ENCODE data around the gene GINS2.

The GINS2 gene

DNA sequence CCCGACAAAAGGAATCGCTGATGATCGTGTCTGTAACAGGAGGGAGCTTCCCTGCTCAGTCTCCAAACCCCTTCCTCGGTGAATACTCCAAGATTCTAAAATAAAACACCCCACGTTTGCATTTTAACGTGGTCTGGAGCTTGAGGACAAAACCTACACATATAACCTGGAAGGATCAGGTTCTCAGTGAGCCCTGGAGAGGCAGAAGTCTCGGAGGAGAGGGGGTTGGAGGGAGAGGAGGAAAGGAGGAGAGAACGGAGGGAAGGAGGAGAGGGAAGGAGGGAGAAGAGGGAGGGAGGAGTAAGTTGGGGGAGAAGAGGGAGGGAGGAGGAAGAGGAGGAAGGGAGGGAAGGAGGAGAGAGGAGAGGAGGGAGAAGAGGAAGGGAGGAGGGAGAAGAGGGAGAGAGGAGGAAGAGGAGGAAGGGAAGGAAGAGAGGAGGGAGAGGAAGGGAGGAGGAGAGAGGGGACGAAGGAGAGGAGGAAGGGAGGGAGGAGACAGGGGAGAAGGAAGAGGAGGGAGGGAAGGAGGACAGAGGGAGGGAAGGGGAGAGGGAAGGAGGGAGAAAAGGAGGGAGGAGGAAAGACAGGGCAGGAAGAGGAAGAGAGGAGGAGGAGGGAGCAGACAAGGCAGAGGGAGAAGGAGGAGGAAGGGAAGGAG lies 27.4 kb upstream of the GINS2 start:
- no peak for DNase-seq (ENCODE audit: low read depth in 2 of 2)

DNA sequence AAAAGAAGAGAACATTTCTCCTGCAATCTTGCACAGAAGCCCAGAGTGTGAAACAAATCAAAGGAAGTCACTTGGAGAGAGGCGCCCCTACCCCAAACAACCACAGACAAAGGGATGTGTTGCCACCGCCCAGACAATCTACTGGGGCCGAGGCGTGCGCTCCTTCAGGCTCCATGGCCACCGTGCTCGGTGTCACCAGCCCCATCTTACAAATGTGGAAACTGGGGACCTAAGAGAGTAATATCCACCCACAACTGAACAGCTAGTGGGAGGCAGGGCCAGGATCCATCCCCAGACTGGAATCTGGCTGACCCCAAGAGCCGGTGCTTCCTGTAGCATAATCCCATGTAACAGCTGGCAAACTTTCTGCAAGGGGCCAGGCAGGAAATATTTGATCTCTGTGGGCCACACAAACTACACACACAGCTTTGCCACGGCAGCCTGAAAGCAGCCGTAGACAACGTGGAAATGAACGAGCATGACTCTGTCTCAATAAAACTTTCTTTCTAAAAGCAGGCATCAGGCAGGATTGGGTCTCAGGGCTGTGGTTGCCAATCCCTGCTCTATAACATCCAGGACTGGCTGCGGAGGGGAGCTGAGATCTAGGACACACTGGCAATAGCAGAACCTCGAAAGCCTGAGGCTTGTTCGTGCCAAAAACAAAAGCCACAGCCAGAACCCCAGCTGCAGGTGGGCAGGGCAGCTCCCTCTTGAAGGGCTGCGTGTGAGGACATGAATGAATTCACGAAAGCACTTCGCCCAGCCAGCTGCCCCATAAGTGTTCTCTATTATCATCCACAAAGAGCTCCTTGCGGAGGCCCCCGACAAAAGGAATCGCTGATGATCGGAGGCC lies 26.6 kb upstream of the GINS2 start:
- DNase-seq (ENCODE audit: low read depth in 2 of 2), result no peak

DNA sequence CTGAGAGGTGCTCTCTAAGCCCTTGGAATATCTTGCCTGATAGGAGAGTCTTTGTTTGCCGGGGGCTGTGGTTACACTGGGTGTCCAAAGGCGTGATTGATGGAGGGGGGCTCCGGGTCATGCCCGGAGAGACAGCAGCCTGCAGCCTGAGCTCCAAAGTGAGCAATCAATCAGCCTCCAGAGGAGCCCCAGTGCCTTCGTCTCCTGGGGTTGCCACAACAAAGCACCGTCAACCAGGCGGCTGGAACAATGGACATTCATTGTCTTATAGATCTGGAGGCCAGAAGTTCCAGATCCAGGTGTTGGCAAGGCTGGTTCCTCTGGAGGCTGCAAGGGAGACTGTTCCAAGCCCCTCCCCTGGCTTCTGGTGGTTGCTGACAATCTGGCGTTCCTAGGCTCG lies 24.0 kb upstream of the GINS2 start:
- DNase-seq (ENCODE audit: low read depth in 2 of 2), result no peak

DNA sequence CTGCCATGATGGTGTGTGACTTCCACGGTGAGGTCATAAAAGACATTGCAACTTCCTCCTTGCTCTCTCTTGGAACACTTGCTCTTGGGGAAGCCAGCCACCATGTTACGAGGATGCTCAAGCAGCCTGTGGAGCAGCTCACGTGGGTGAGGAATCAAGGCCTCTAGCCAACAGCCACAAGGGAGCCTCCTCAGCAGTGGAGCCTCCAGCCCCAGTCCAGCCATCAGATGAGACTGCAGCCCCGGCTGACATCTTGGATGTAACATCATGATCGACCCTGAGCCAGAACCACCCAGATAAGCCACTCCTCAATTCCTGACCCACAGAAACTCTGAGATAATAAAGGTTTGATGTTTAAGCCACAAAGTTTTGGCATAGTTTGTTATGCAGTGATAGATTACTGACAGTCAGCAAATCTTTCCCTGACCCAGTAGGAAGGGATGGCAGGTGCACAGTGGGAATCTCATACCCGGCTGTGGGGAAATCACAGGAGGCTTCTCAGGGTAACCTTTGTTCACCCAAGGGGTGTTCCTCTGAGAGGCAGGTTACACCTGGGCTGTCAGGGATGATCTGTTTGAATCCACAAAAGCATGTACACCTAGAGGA lies 23.3 kb upstream of the GINS2 start:
- no peak for DNase-seq (ENCODE audit: low read depth in 2 of 2)

DNA sequence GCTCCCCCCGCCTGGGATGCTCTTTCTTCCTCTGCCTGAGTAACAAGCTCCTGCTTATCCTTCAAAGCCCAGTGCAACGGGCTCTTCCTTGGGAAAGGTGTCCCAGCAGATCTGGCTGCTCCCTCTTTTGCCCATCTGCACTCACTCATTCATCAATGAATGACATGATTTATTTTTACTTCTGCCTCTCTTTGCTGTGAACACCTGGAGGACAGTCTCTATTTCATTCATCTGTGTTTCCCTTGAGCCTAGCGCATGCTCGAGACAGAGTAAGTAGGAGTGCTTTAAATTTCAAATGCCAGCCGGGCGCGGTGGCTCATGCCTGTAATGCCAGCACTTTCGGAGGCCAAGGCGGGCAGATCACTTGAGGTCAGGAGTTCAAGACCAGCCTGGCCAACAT lies 22.0 kb upstream of the GINS2 start:
- DNase-seq (ENCODE audit: low read depth in 2 of 2), result no peak

DNA sequence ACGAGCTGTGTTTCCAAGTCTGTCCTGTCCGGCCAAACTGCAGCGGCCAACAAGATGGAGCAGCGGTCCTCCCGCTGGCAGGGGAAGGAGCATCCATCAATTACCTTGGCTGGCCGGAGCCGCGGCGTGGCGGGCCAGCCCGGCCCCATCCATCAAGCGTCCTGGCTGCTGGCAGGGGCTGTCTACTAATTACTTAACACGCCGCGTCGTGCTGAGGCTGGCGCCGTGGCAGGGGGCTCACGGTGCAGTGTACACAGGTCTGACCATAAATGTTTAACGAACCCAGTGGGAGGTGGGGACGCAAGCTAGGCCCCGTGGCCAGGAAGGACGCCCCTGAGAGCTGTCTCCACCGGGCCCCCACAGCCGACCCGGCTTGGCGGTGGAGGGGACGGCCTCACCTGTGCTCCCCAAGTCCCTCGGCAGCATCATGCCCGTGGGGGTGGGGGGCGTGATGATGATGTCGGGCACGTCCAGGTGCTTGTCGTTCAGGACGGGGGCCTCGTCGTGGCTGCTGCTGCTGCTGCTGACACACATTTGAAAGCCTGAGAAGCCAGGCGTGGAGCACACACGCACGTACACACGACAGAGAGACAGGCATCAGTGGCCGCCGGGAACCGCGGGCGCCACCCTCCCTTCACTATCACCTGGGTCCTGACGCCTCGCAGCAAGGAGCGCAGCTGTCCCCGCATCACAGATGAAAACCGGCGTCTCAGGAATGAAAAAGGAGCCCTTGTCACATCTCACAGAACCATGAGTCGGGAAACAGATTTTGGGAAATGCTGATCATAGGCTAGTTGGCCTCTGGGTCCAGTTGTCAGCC lies 21.2 kb upstream of the GINS2 start:
- no peak for DNase-seq (ENCODE audit: low read depth in 2 of 2)

DNA sequence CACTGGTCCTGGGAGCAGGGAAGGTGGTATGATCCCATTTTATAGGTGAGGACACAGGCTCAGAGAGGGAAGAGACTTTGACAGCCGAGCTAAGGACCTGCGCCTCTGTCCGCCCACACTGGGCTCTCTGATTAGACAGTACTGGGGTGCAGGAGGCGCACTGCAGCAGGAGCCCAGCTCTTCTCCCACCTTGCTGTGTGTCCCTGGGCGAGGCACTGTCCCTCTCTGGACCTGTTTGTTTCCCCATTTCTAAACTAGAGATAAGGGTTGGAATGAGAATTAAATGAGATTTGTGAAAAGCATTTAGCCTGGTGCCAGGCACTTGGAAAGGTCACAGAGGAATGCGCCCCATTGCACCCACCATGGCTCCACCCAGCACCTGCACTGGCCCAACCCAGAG lies 19.6 kb upstream of the GINS2 start:
- DNase-seq (ENCODE audit: low read depth in 2 of 2), result no peak

DNA sequence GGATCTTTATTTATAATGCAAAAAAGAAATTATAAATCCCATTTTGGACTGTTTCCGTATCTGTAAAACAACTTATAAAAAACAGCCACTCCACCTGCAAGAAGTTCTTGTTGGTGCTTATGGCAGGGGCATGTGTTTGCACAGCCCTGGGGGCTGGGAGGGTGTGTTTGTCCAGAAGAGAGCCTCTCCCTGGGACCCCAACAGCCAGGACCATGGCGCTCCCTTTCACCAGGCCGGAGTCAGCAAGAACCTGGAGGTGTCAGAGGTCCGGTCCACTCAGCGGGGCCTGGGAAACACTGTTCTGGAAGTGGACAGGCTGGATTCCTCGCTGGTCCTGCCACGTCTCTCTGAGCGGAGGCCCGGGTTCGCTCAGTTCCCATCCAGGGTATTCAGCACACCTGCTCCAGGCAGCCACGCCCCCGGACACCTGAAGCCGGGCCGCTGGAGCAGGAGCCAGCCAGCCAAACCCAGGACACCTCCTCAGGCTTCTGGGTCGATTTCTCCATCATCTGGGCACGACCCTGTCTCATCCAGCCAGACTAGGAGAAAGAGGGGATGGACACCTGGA lies 18.9 kb upstream of the GINS2 start:
- DNase-seq (ENCODE audit: low read depth in 2 of 2), result no peak

DNA sequence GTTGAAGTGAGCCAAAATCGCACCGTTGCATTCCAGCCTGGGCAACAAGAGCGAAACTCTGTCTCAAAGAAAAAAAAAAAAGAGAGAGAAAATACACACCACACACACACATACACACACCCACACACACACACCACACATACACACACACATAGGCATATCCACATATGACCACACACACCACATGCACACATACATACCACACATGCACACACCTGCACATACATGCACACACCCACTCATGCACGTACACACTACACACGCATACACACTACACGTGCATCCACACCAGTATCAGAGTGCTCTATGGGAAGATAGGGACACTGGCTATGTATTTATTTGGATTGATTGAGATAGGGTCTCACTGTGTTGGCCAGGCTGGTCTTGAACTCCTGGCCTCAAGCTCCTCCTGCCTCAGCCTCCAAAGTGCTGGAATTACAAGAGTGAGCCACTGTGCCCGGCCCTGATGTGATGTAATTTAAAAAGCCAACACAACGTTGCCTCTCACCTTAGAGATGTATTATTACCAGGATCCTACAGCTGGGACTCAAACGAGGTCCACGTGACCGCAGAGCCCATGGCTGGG lies 17.8 kb upstream of the GINS2 start:
- DNase-seq (ENCODE audit: low read depth in 2 of 2), result no peak

DNA sequence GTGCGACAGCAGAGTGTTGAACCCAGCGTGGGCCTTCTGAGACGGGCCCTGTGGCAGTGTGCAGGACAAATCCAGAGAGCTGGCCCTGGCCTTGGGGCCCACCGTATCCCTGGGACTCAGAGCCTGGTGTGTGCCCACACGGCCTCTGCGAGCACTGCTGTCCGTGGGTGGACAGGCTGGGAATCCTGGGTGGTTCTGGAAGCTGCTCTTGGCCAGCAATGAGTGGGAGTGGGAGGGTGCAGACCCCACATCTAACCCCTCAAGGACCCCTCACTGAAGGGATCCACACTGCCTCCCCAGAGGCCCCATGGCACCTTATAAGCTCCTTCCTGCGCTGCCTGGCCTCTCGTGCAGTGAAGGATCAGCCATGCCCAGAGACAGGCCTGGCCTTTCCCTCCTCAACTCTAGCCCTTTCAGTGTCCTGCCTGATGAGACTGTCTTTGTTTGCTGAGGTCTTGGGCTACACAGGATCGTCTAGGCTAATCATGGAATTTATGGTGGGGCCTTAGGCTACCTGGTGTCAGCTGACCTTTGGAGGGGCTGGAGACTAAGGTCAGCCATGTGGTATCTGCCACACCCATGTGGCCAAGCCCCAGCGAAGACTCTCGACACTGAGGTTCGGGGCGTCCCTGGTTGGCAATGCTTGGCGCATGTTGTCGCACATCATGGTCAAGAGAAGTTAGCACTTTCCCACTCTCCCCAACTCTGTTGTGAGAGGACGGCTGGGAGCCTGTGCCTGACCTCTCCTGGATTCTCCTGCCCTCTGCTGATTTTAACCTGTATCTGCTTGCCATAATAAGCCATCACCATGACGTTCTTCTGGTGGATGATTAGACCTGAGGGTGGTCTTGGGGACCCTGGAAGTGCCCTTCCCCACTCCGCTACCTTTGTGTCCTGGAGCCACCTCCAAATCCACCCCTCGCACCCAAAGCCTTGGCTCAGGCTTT lies 16.4 kb upstream of the GINS2 start:
- DNase-seq (ENCODE audit: low read depth in 2 of 2), result no peak

DNA sequence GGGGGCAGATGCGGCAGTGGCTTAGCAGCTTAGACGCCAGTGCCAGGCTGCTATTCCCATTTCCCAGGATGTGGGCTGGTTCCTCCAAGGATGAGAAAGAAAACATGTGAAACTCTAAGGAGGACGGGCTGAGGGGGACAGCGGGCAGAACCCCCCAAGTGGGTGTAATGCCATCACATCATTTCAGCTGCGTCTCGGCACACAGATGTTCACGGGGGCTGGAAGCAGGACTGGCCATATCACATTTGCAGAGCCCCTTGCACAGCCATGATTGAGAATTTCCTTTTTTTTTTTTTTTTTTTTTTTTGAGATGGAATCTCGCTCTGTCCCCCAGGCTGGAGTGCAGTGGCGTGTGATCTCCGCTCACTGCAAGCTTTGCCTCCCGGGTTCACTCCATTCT lies 15.3 kb upstream of the GINS2 start:
- DNase-seq (ENCODE audit: low read depth in 2 of 2), result no peak

DNA sequence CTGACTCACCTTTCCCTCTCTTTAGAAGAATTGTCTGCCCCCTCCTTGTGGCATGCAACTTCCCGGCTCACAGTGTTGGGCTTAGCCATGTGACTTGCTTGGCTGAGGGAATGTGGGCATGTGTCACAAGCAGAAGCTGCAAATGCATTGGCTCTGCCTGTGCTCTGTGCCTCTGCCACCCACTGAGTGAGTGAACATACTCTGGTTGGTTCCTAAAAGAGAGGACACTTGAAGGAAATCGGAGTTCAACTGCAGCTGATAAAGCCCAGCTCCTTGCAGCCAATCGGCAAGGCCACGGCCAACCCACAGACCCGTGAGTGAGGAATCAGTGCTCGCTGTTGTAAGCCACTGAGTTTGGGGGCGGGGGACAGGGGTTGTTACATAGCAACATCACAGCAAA lies 10.9 kb upstream of the GINS2 start:
- DNase-seq (ENCODE audit: low read depth in 2 of 2), result no peak

DNA sequence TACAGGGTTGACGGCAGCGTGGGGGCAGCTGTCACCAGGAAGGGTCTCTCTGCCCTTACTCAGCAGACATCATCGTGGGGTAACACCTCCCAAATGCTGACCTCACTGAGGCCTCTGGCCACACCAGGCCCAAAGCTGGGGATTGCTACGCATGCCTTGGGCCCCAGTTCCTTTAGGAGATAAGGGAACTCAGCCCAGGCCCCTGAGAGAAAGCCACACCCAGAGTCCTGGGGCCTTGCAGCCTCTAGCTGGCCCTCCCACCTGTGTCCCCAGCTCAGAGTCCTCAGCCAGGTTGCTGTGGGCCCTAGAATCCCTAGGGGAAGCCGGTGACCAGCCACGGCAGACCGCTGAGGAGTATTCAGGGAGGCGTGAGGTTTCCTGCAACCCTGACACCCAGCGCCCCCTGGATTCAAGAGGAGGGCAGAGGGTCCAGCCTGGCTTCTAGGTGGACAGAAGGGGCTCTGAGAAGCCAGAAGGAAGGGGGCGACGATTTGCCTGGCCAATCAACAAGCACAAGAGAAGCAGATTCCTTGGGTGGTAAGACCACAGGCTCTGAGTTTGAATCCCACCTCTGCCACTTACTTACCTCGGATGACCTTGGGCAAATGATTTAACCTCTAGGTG lies 10.3 kb upstream of the GINS2 start:
- DNase-seq (ENCODE audit: low read depth in 2 of 2), result no peak

DNA sequence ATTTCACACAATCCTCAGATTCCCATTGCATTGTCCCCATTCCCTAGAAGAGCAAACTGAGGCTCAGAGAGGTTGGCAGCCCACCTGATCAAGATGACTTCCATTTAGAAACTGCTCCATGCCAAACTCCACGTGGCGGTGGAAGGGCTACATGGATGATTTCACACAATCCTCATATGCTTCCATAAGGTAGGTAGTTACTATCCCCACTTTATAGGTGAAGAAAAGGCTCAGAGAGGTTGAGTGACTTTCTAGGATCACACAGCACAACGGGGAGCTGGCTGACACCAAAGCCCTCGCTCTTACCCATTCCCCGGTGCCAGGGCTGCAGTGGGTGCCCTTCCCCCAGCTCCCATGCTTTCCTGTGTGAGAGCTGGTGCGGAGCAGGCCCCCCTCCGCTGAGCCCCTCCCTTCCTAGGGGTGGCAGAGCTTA lies 9.7 kb upstream of the GINS2 start:
- DNase-seq (ENCODE audit: low read depth in 2 of 2), result no peak

DNA sequence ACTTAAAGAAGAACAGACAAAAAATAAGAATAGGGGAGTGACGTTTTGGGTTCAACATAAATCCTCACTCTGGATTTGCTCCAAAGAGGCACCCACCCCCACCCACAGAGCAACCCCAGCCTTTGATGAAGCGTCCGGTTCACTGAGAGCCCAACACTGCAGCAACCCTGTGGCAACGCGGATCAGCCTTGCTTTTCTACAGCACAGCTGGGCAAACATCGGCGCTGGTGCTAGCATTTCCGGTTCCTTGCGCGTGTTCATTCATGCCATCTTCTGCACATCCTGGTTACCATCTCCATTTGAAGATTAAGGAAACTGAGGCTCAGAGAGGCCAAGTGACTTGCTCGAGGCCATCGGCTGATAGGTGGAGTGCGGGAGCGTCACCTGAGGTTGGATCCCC lies 8.7 kb upstream of the GINS2 start:
- no peak for DNase-seq (ENCODE audit: low read depth in 2 of 2)

DNA sequence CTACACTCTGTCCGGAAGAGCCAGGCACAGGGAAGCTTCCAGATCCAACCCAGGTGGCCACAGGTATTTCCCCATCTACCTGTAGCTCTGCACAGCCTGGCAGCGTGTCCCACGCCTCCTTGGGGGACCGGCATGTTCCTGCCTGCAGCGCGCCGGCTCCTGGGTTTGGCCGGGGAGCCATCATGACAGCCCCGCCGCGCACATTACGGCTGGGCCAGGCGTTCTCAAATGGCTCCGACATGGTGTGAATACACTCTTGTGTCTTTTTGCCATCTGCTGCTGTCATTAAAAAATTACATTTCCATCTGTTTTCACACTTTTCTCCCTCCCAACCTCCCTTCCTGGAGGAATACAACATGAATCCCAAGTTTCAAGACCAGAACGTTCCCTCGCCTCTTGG lies 8.0 kb upstream of the GINS2 start:
- no peak for DNase-seq (ENCODE audit: low read depth in 2 of 2)

DNA sequence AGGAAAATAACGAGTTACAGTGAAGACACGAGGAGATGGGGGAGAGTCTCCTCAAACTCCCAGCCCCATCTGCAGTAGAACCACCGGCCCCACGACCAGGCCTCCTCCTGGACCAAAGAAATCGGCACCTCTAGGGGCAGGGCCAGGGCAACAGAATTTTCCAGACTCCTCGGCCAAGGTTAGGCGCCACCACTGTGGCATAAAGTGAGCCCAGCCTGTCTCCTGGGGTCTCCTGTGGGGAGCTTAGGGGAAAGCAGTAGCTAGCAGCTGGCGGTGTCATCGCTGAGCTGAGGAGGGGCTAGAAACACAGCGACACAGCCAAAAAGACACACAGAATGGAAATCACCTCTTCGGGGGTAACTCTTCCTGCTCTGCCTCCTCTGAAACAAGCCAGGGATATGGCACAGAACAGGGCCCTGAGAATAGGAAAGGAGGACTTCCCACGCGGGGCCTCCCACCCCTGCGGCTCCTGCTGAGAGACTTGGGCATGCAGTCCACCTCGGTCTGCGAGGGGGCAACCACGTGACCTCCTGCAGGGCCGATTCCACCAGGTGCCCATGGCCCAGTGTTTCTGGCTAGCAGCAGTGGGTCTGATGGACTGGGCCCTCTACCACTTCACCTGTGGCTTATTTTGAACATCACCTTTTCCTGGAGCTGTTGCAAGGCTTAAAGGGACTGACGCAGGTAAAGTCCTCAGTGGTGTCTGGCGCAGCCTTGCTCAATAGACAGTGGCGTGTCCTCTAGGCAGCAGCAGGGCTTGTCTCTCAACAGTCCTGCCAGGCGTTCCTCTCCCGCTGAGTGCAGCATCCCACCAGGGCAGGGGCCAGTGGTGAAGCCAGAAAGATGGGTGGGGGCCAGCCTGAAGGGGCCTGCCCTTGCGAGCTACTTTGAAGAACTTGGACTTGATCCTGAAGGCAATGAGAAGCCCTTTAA lies 6.7 kb upstream of the GINS2 start:
- DNase-seq (ENCODE audit: low read depth in 2 of 2), result no peak

DNA sequence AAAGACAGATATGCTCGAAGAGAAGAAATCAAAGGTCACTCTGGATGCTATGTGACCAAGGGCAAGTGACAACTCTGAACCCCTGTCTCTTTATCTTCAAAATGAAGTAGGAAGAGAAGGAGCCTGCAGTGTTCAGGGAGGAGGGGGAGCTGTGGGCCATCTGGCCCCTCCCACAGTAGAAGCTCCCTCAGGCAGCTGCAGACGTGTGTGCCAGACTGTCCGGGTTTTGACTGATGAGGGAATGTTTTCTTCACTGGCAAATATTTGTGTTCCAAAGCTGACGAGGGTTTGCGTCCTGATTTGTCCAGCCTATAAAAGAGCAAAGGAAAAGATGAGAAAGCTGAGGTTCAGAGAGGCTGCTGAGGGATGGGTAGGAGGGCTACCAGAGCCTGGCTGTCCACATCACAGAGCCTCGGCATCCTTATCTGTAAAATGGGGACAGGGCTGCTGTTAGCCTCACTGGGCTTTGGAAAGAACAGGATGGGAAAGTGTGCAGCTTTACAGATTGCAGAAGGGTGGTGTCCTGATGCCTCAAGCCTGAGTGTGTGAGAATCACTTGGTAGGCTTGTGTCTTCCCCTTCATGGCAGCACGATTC lies 1.8 kb upstream of the GINS2 start:
- no peak for DNase-seq (ENCODE audit: low read depth in 2 of 2)

All from activated CD8-positive, alpha-beta memory T cell treated with anti-CD3 and anti-CD28 coated beads for 4 hours (primary cell).